GM20431 (cell line): ENCODE results near the gene CRYBA2.

Experiments
- in situ Hi-C: fragments of 300-500 bp; cut with MseI, MboI; formaldehyde crosslinking; loops from one replicate; pipeline ENCODE4 v1.15.0; 2020; ENCODE audit warnings: low sequenced_read_pairs; ENCODE audit not compliant: unreplicated experiment

Gene CRYBA2

GRCh38 chr2:218984239-218985020 is 8.8 kb downstream of the CRYBA2 start:
- in situ Hi-C loops: no loop called here

GRCh38 chr2:218983934-218984238 is 9.3 kb downstream of the CRYBA2 start:
- in situ Hi-C loops: no loop called here

GRCh38 chr2:218983263-218983933 is 9.8 kb downstream of the CRYBA2 start:
- in situ Hi-C loops: no loop called here

GRCh38 chr2:218982586-218983262 is 10.5 kb downstream of the CRYBA2 start:
- in situ Hi-C loops: no loop called here

- in situ Hi-C loops: no loop called here
Measured at GRCh38 chr2:218981881-218982585, 11.2 kb downstream of the CRYBA2 start.

GRCh38 chr2:218981390-218981880 is 11.8 kb downstream of the CRYBA2 start:
- in situ Hi-C loops: no loop called here

GRCh38 chr2:218980735-218981389 is 12.4 kb downstream of the CRYBA2 start:
- in situ Hi-C loops: no loop called here

- in situ Hi-C loops: no loop called here
Measured at GRCh38 chr2:218979846-218980734, 13.1 kb downstream of the CRYBA2 start.

GRCh38 chr2:218975060-218975777 is 18.0 kb downstream of the CRYBA2 start:
- in situ Hi-C loops: no loop called here

GRCh38 chr2:218970894-218971293 is 22.3 kb downstream of the CRYBA2 start:
- in situ Hi-C loops: no loop called here

- in situ Hi-C loops: no loop called here
Measured at GRCh38 chr2:218964041-218964771, 29.0 kb downstream of the CRYBA2 start.

GRCh38 chr2:218963601-218964000 is 29.6 kb downstream of the CRYBA2 start:
- in situ Hi-C loops: no loop called here

- in situ Hi-C loops: no loop called here
Measured at GRCh38 chr2:218962859-218963492, 30.2 kb downstream of the CRYBA2 start.

- in situ Hi-C loops: no loop called here
Measured at GRCh38 chr2:218961651-218962570, 31.3 kb downstream of the CRYBA2 start.

- in situ Hi-C loops: no loop called here
Measured at GRCh38 chr2:218961229-218961628, 32.0 kb downstream of the CRYBA2 start.
